Sigmoid colon (tissue), 4 donors: ENCODE data around the gene FFAR2.

Experiments used
- CTCF ChIP-seq, 4 experiments: fragments of 450-650 bp in 3 of 4; fragments of 200-600 bp in 1 of 4; IDR thresholded peaks; one replicate each; pipeline ENCODE4 v1.5.1; 2016 to 2019; ENCODE audit warnings: antibody characterized with exemption in 4 of 4, mild to moderate bottlenecking in 3 of 4, moderate library complexity in 2 of 4
- EP300 ChIP-seq, 4 donors: sonication (generic); formaldehyde crosslinking; IDR thresholded peaks; one replicate each; pipeline ENCODE4 v1.6.1; 2017; ENCODE audit warnings: antibody characterized with exemption in 4 of 4
- POLR2A ChIP-seq, 2 donors: fragments of 450-650 bp; IDR thresholded peaks; one replicate each; pipeline ENCODE4 v1.6.1; 2016; ENCODE audit warnings: antibody characterized with exemption in 2 of 2, mild to moderate bottlenecking in 2 of 2, moderate library complexity in 2 of 2
- POLR2AphosphoS5 ChIP-seq, 4 donors: sonication (generic); formaldehyde crosslinking; IDR thresholded peaks; one replicate each; pipeline ENCODE4 v1.6.1; 2017; ENCODE audit warnings: antibody characterized with exemption in 4 of 4

- no peak for TF ChIP-seq CTCF (IDR thresholded peaks at IDR 0.05)
- TF ChIP-seq EP300 (IDR thresholded peaks at IDR 0.05), result no peak
- TF ChIP-seq POLR2A (IDR thresholded peaks at IDR 0.05), result no peak
- TF ChIP-seq POLR2AphosphoS5 (IDR thresholded peaks at IDR 0.05), result no peak
These were observed 39.5 kb upstream of the FFAR2 start for GRCh38 chr19:35408284-35409171.
